PC-9 (cell line): ENCODE results near the gene FAXDC2. TPM values are rescaled to one million over a fixed set of nuclear protein-coding genes. Genes with fewer than 3 reads are reported as not detected.
A peak's percentile ranks its signal among the peaks of the same experiment; 100 is the strongest.

Experiments used
- Bru-seq: library from RNA; stranded (reverse); fragments of 400-500 nt; gene quantifications from one replicate; lab custom pipeline; 2021; lab: Mats Ljungman, UMichigan
- BruChase-seq, 2 experiments: library from RNA; stranded (reverse); fragments of 400-500 nt; gene quantifications; one replicate each; lab custom pipeline; 2021; lab: Mats Ljungman, UMichigan
- BruUV-seq: library from RNA; stranded (reverse); fragments of 400-500 nt; replicated peaks from 2 replicates; lab custom pipeline; 2021; lab: Mats Ljungman, UMichigan
- CTCF ChIA-PET: fragments of 300-600 bp; sonication (Branson Sonifier 250); formaldehyde crosslinking; loops from one replicate; lab custom pipeline; 2022; ENCODE audit warnings: antibody characterized with exemption; lab: Charles Lee
- POLR2A ChIA-PET: fragments of 300-600 bp; sonication (Branson Sonifier 250); formaldehyde crosslinking; loops from one replicate; lab custom pipeline; 2022; ENCODE audit warnings: antibody characterized with exemption; ENCODE audit not compliant: unreplicated experiment; lab: Charles Lee
- DNase-seq, 2 experiments: peaks; one replicate each; pipeline versions ENCODE4 v3.0.0 to v3.0.0-alpha.2; 2015 to 2022; ENCODE audit warnings: mixed read lengths in 1 of 2
- H2AFZ ChIP-seq: fragments of 200-600 bp; sonication (generic); 2 replicates; pipeline ENCODE4 v1.8.1; 2017; ENCODE audit warnings: antibody characterized with exemption
- H3F3A ChIP-seq: fragments of 200-600 bp; sonication (generic); 2 replicates; pipeline ENCODE4 v1.8.1; 2017; ENCODE audit warnings: antibody characterized with exemption, mild to moderate bottlenecking, low read depth; ENCODE audit not compliant: insufficient read depth
- H3K27ac ChIP-seq: fragments of 200-600 bp; sonication (generic); 2 replicates; pipeline ENCODE4 v1.6.1; 2016; ENCODE audit warnings: mixed run types
- H3K27me3 ChIP-seq: fragments of 200-600 bp; sonication (generic); 2 replicates; pipeline ENCODE4 v1.6.1; 2016; ENCODE audit warnings: low read depth, mixed run types; ENCODE audit not compliant: insufficient read depth
- H3K36me3 ChIP-seq: fragments of 200-600 bp; sonication (generic); 2 replicates; pipeline ENCODE4 v1.6.1; 2016; ENCODE audit warnings: low read depth, mixed run types
- H3K4me1 ChIP-seq: fragments of 200-600 bp; sonication (generic); replicated peaks from 2 replicates; pipeline ENCODE4 v1.6.1; 2016; ENCODE audit warnings: mixed run types; ENCODE audit not compliant: insufficient read depth
- H3K4me2 ChIP-seq: fragments of 200-600 bp; sonication (generic); 2 replicates; pipeline ENCODE4 v1.6.1; 2017; ENCODE audit warnings: mixed run types
- H3K4me3 ChIP-seq: fragments of 200-600 bp; sonication (generic); 2 replicates; pipeline ENCODE4 v1.6.1; 2016; ENCODE audit warnings: mixed run types
- H3K79me2 ChIP-seq: fragments of 200-600 bp; sonication (generic); 2 replicates; pipeline ENCODE4 v1.6.1; 2017; ENCODE audit warnings: low read depth, mixed run types
- H3K9me2 ChIP-seq: fragments of 200-600 bp; sonication (generic); 2 replicates; pipeline ENCODE4 v1.8.1; 2017; ENCODE audit warnings: mild to moderate bottlenecking; ENCODE audit not compliant: insufficient read depth
- H3K9me3 ChIP-seq: fragments of 200-600 bp; sonication (generic); 2 replicates; pipeline ENCODE4 v1.8.1; 2016; ENCODE audit warnings: low read depth; ENCODE audit not compliant: insufficient read depth
- H4K20me1 ChIP-seq: fragments of 200-600 bp; sonication (generic); 2 replicates; pipeline ENCODE4 v1.8.1; 2017; ENCODE audit not compliant: insufficient read depth
- CTCF ChIP-seq: fragments of 200-600 bp; sonication (generic); conservative IDR thresholded peaks from 2 replicates; pipeline ENCODE4 v1.6.1; 2017; ENCODE audit warnings: mixed run types, antibody characterized with exemption, mild to moderate bottlenecking, moderate library complexity
- EZH2 ChIP-seq: fragments of 200-600 bp; sonication (generic); IDR thresholded peaks from 2 replicates; pipeline ENCODE4 v1.8.0; 2017; ENCODE audit warnings: antibody characterized with exemption, low read depth
- intact Hi-C: fragments of 100-400 bp; cut with micrococcal nuclease; formaldehyde crosslinking; loops from one replicate; pipeline ENCODE4 v1.10.0; 2022; ENCODE audit not compliant: unreplicated experiment
- long read RNA-seq: library from polyadenylated mRNA; stranded (forward); transcript quantifications from one replicate; pipeline ENCODE4 v2.0.0, GENCODE V29; 2022
- total RNA-seq: library from RNA; stranded (reverse); gene quantifications from 2 replicates; pipeline ENCODE4 v1.2.3, GENCODE V29; 2021

FAXDC2 gene
- total RNA-seq (0.70 and 0.73 TPM in 2 replicates), Bru-seq, nascent RNA (percentile 13 among the genes with signal in this experiment), BruChase-seq, experiment 1, labeled RNA remaining after a 2-hour chase (percentile 12 among the genes with signal in this experiment), BruChase-seq, experiment 2, labeled RNA remaining after a 6-hour chase (percentile 15 among the genes with signal in this experiment)
- long read RNA-seq, partial matches to known transcripts, result 0 of 1 reads
- long read RNA-seq, other reads (novel, unspliced or antisense), result 1 of 1 reads

GRCh38 chr5:154850255-154851062, at the start of gene FAXDC2:
FAXDC2 (minus strand) TSS chr5:154850603; CDS start chr5:154838178, 12,425 bp downstream.
- no TSS peak for BruUV-seq
- intact Hi-C loops, result loop anchor here (10.0 kb wide), 1 partner anchor 406 kb away; the partner anchor contains the start of gene SAP30L

GRCh38 chr5:154900066-154900465, 49.7 kb upstream of the FAXDC2 start:
- no peak overlapping the region for H3K4me3 ChIP-seq
- DNase-seq, result no peak
- intact Hi-C loops, result no loop called here
- no peak overlapping the region for H2AFZ ChIP-seq
- no peaks in the 10 kb centered on the region for H3K4me1 ChIP-seq
- H3K27ac ChIP-seq, result no peak overlapping the region
- no peaks in the 10 kb centered on the region for H4K20me1 ChIP-seq
- H3K9me3 ChIP-seq, result no peaks in the 10 kb centered on the region
- no peak for TF ChIP-seq EZH2
- no peak for TF ChIP-seq CTCF
- POLR2A ChIA-PET, result no interaction called here
- H3K9me2 ChIP-seq, result no peaks in the 10 kb centered on the region
- H3K4me2 ChIP-seq, result no peak overlapping the region
- H3K36me3 ChIP-seq, result peaks cover 61% of the 10 kb centered on the region
- no peaks in the 10 kb centered on the region for H3K27me3 ChIP-seq
- no peaks in the 10 kb centered on the region for H3K79me2 ChIP-seq
- no peaks in the 10 kb centered on the region; the same call in 1 of the 2 replicates for H3F3A ChIP-seq
- no TSS peak for BruUV-seq
- CTCF ChIA-PET, result no interaction called here

More at GRCh38 chr5:154850255-154851062, at the start of gene FAXDC2:
- Histone ChIP-seq H3K27me3 (no peaks in the 10 kb centered on the region), H4K20me1 (no peaks in the 10 kb centered on the region), H3K4me3 (no peak within 1 kb of the TSS), H3K4me2 (no peak within 1 kb of the TSS), H3K4me1 (no peaks in the 10 kb centered on the region), H3K79me2 (no peaks in the 10 kb centered on the region), H3K9me2 (no peaks in the 10 kb centered on the region), H3K27ac (no peak within 1 kb of the TSS), H3K9me3 (no peaks in the 10 kb centered on the region), H3F3A (no peaks in the 10 kb centered on the region; the same call in 1 of the 2 replicates), H3K36me3 (no peaks in the 10 kb centered on the region), H2AFZ (no peak within 1 kb of the TSS)
- ChIA-PET POLR2A (no interaction called here), CTCF (no interaction called here)
- TF ChIP-seq EZH2 (no peak), CTCF (no peak)
- DNase-seq, result no peak

- POLR2A ChIA-PET, result no interaction called here
These were observed 48.9 kb upstream of the FAXDC2 start for GRCh38 chr5:154899151-154899816.

More at GRCh38 chr5:154899151-154899816, 48.9 kb upstream of the FAXDC2 start:
- DNase-seq, result no peak
- Histone ChIP-seq H3K27me3 (no peaks in the 10 kb centered on the region), H3K9me2 (no peaks in the 10 kb centered on the region), H3K79me2 (no peaks in the 10 kb centered on the region), H3K36me3 (peaks cover 58% of the 10 kb centered on the region), H3K9me3 (no peaks in the 10 kb centered on the region), H3K4me1 (no peaks in the 10 kb centered on the region), H3F3A (no peaks in the 10 kb centered on the region; the same call in 1 of the 2 replicates), H3K27ac (no peak overlapping the region), H4K20me1 (no peaks in the 10 kb centered on the region), H3K4me2 (no peak overlapping the region), H3K4me3 (no peak overlapping the region), H2AFZ (no peak overlapping the region)
- CTCF ChIA-PET, result no interaction called here
- TF ChIP-seq CTCF (no peak), EZH2 (no peak)
- intact Hi-C loops, result no loop called here
- no TSS peak for BruUV-seq
